Tibial artery (tissue), 4 donors: ENCODE measurements around the gene IL36A.

Experiments used
- DNase-seq, 2 donors: peaks; one replicate each; pipeline ENCODE4 v3.0.0-alpha.2; 2019
- H3K27ac ChIP-seq, 2 donors: fragments of 200-600 bp; sonication (generic) in 1 of 2; 1 replicate in 1 of 2; 2 replicates in 1 of 2; pipeline ENCODE4 v1.5.1; 2018 to 2019; ENCODE audit warnings: mild to moderate bottlenecking in 1 of 2
- H3K27me3 ChIP-seq, 2 donors: fragments of 200-600 bp; sonication (generic) in 1 of 2; one replicate each; pipeline versions ENCODE4 v1.5.1 to v1.6.0; 2016 to 2019
- H3K36me3 ChIP-seq, 3 donors: fragments of 200-600 bp; sonication (generic) in 2 of 3; one replicate each; pipeline ENCODE4 v1.5.1; 2016 to 2019; ENCODE audit warnings: mild to moderate bottlenecking in 2 of 3
- H3K4me1 ChIP-seq, 4 donors: fragments of 200-600 bp; sonication (generic) in 2 of 4; 1 replicate in 3 of 4; 2 replicates in 1 of 4; pipeline ENCODE4 v1.5.1; 2016 to 2019
- H3K4me3 ChIP-seq, 2 donors: fragments of 200-600 bp; sonication (generic) in 1 of 2; 1 replicate in 1 of 2; 2 replicates in 1 of 2; pipeline ENCODE4 v1.5.1; 2018 to 2019; ENCODE audit warnings: mild to moderate bottlenecking in 2 of 2
- H3K9me3 ChIP-seq, 3 donors: fragments of 200-600 bp; sonication (generic) in 1 of 3; one replicate each; pipeline ENCODE4 v1.5.1; 2016 to 2019
- CTCF ChIP-seq, 2 experiments: fragments of 200-600 bp in 1 of 2; fragments of 450-650 bp in 1 of 2; IDR thresholded peaks; one replicate each; pipeline ENCODE4 v1.5.1; 2017 to 2019; ENCODE audit warnings: antibody characterized with exemption in 2 of 2, mild to moderate bottlenecking in 1 of 2, moderate library complexity in 1 of 2
- intact Hi-C: fragments of 100-400 bp; cut with DNase I; formaldehyde crosslinking; loops from one replicate; pipeline ENCODE4 v1.15.0; 2023; ENCODE audit warnings: low total_unique reads

The IL36A gene

GRCh38 chr2:113050921-113051895 is 45.9 kb downstream of the IL36A start:
- no peaks in the 10 kb centered on the region for H3K4me1 ChIP-seq
- no peak for TF ChIP-seq CTCF (IDR thresholded peaks at IDR 0.05)
- no peak overlapping the region for H3K27ac ChIP-seq
- no peaks in the 10 kb centered on the region for H3K27me3 ChIP-seq
- peaks cover 0 to 15% (median 0%) of the 10 kb centered on the region in 3 donors for H3K9me3 ChIP-seq
- H3K36me3 ChIP-seq: no peaks in the 10 kb centered on the region
- intact Hi-C loops: no loop called here
- no peak for DNase-seq
- H3K4me3 ChIP-seq: no peak overlapping the region

GRCh38 chr2:113052396-113052917 is 47.2 kb downstream of the IL36A start, which contains the start of gene IL36B:
Gene IL36B (minus strand): TSS chr2:113052867.
- Histone ChIP-seq H3K36me3 (no peaks in the 10 kb centered on the region), H3K9me3 (peaks cover 0 to 17% (median 0%) of the 10 kb centered on the region in 3 donors), H3K27ac (no peak within 1 kb of the TSS), H3K4me1 (no peaks in the 10 kb centered on the region), H3K27me3 (no peaks in the 10 kb centered on the region), H3K4me3 (no peak within 1 kb of the TSS)
- TF ChIP-seq CTCF (IDR thresholded peaks at IDR 0.05): no peak
- DNase-seq: no peak
- intact Hi-C loops: no loop called here

DNA sequence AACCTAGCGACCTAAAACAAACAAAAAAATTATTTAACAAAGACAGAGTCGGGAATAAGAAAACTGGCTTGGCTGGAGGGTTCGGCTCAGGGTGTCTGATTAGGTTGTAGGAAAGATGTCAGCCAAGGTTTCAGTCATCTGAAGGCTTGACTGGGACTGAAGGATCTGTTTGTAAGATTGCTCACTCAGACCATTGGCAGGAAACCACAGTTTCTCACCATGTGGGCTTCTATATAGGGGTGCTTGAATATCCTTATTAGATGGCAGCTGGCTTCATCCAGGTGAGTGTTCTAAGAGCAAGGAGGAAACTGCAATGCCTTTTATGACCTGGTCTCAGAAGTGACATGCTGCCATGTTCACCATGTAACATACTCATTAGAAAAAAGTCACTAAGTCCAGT is 48.4 kb downstream of the IL36A start:
- no peaks in the 10 kb centered on the region for H3K27me3 ChIP-seq
- H3K9me3 ChIP-seq: peaks cover 0 to 17% (median 0%) of the 10 kb centered on the region in 3 donors
- no peak for DNase-seq
- H3K4me3 ChIP-seq: no peak overlapping the region
- intact Hi-C loops: no loop called here
- no peak overlapping the region for H3K27ac ChIP-seq
- TF ChIP-seq CTCF (IDR thresholded peaks at IDR 0.05): no peak
- no peaks in the 10 kb centered on the region for H3K4me1 ChIP-seq
- H3K36me3 ChIP-seq: no peaks in the 10 kb centered on the region

DNA sequence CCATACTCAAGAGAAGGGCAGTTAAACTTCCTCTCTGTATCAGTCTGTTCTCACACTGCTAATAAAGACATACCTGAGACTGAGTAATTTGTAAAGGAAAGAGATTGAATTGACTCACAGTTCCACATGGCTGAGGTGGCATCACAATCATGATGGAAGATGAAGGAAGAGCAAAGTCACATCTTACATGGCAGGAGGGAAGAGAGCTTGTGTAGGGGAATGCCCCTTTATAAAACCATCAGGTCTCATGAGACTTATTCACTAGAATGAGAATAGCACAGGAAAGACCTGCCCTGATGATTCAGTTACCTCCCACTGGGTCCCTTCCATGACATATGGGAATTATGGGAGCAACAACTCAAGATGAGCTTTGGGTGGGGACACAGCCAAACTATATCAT is 48.8 kb downstream of the IL36A start:
- no peak for DNase-seq
- no peaks in the 10 kb centered on the region for H3K36me3 ChIP-seq
- no peaks in the 10 kb centered on the region for H3K27me3 ChIP-seq
- H3K9me3 ChIP-seq: peaks cover 0 to 17% (median 0%) of the 10 kb centered on the region in 3 donors
- H3K27ac ChIP-seq: no peak overlapping the region
- intact Hi-C loops: no loop called here
- no peaks in the 10 kb centered on the region for H3K4me1 ChIP-seq
- TF ChIP-seq CTCF (IDR thresholded peaks at IDR 0.05): no peak
- H3K4me3 ChIP-seq: no peak overlapping the region

DNA sequence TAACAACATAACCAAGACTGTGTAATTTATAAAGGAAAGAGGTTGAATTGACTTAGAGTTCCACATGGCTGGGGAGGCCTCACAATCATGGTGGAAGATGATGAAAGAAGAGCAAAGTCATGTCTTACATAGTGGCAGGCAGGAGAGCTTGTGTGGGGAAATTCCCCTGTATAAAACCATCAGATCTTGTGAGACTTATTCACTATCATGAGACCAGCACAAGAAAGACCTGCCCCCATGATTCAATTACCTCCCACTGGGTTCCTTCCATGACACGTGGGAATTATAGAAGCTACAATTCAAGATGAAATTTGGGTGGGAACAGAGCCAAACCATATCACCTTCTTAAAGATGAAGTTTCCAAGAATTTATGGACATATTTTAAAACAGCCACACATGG is 51.3 kb downstream of the IL36A start:
- intact Hi-C loops: no loop called here
- no peak for TF ChIP-seq CTCF (IDR thresholded peaks at IDR 0.05)
- H3K9me3 ChIP-seq: peaks cover 0 to 13% (median 0%) of the 10 kb centered on the region in 3 donors

More for the DNA sequence above, 51.3 kb downstream of the IL36A start:
- H3K27ac ChIP-seq: no peak overlapping the region
- no peaks in the 10 kb centered on the region for H3K36me3 ChIP-seq
- H3K4me1 ChIP-seq: no peaks in the 10 kb centered on the region
- DNase-seq: no peak
- peaks cover 0 to under 1% of the 10 kb centered on the region in 2 donors for H3K27me3 ChIP-seq
- no peak overlapping the region for H3K4me3 ChIP-seq
